ENCODE measurements around the gene KBTBD13.

GRCh38 chr15:65027593-65027992 is 49.0 kb upstream of the KBTBD13 start:
- TF ChIP-seq POLR2A (IDR thresholded peaks at IDR 0.05; ENCODE audit: low read length): no peak
- TF ChIP-seq GATA1 (IDR thresholded peaks at IDR 0.05; ENCODE audit: low read depth, low read length): no peak
